Erythroblast (primary cell): ENCODE measurements around the gene TCF15.

Experiments
- GATA1 ChIP-seq: IDR thresholded peaks from 2 replicates; pipeline ENCODE4 v1.6.1; 2011; ENCODE audit warnings: low read depth, mild to moderate bottlenecking, control low read depth, low read length, moderate library complexity
- POLR2A ChIP-seq: IDR thresholded peaks from 2 replicates; pipeline ENCODE4 v1.6.1; 2011; ENCODE audit warnings: mild to moderate bottlenecking, low read length

DNA sequence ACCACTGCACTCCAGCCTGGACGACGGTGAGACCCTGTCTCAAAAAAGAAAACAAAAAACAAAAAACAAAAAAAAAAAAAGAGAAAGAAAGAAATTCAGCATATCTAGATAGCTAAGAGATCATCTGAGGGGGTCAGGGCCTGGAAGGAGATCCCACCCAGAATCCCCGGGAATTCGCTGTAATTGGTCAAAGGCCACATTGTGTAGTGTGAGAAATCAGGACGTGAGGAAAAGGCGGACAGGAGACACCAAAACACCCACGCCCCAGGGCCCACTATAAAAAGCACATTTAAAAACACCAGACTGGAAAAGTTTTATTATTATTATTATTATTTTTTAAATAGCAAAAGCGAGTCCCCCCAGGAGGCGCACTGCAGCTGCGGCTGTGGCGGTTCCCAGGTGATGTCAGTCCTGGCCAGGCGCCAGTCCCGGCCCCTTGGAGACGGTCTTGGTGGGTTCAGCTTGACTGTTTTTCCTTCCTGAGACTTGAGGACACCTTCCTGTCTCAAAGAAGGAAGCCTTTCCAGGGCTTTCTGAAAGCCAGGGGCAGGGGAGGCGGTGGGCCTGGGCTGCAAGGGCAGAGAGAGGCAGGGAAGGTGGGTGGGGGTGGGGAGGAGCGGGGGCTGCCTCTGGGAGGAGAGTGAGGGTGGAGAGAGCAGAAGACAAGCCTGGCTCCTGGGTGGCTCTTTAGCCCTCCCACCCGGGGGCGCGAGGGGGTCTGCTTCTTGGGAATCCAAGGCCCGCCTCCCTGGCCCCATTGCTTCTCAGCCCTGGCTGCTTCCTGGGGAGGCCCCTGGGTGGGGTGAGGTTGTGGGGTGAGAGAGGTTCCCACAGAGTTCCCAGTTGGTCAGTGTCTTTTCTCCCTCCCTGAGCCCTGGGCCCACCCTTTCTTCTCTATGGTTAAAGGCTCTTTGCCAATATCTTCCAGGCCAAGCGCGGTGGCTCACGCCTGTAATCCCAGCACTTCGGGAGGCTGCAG lies 14.5 kb downstream of the TCF15 start:
- TF ChIP-seq GATA1 (no peak), POLR2A (no peak)
